ENCODE results near the gene TECPR1.

DNA sequence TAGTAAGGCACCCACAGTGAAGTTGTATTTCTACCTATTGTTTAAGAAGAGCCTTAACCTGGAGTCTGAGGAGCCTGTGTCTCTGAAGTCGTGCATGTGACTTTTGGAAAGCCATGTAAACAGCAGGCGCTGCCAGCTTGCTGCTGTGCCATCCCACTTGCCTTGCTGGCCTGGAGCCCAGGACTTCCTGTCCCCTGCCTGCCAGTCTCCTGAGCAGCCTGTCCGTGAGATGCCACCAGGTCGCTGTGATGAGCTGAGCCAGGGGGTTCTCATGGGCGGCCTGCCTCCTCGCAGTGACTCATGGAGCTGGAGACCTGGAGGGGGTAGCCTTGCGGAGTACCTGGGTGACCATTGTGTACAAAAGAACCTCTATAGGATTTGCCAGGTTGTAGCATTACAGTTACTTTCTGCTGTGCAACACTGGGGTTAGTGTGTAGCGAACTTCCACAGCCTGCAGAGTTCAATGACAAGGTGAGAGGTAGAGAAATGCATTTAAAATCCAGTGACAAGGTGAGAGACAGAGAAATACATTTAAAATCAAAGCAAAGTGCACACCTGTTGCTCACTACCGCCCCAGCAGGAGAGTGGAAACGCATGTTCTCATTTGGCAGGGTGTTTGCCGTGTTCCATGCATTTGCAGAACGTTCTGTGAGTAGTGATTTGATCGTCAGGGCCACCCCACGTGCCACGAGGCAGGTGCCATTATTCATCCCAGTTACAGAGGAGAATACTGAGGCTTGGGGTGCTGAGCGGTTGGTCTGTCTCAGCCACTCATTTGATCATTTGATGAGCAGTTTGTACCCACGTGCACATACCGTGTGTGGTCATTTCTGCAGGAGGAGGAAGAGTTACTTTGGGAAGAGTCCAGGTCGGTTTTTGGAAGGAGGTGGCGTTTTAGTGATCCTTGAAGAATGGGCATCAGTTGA is 77.4 kb downstream of the TECPR1 start:
- TF ChIP-seq, protein P1, sequence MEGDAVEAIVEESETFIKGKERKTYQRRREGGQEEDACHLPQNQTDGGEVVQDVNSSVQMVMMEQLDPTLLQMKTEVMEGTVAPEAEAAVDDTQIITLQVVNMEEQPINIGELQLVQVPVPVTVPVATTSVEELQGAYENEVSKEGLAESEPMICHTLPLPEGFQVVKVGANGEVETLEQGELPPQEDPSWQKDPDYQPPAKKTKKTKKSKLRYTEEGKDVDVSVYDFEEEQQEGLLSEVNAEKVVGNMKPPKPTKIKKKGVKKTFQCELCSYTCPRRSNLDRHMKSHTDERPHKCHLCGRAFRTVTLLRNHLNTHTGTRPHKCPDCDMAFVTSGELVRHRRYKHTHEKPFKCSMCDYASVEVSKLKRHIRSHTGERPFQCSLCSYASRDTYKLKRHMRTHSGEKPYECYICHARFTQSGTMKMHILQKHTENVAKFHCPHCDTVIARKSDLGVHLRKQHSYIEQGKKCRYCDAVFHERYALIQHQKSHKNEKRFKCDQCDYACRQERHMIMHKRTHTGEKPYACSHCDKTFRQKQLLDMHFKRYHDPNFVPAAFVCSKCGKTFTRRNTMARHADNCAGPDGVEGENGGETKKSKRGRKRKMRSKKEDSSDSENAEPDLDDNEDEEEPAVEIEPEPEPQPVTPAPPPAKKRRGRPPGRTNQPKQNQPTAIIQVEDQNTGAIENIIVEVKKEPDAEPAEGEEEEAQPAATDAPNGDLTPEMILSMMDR (IDR thresholded peaks at IDR 0.05), result no peak
- TF ChIP-seq POLR2A (IDR thresholded peaks at IDR 0.05), result no peak
